ENCODE results near the gene LYRM4.

Gene LYRM4

GRCh38 chr6:5202941-5203340 lies 57.8 kb downstream of the LYRM4 start:
- TF ChIP-seq CTCF (IDR thresholded peaks at IDR 0.05; ENCODE audit: low read depth, low read length, missing control alignments): no peak

GRCh38 chr6:5202206-5202605 lies 58.5 kb downstream of the LYRM4 start:
- in situ Hi-C loops (cut with HindIII; ENCODE audit: low sequenced_read_pairs): no loop called here
- no peak for DNase-seq (ENCODE audit: low read depth)

More at GRCh38 chr6:5202941-5203340, 57.8 kb downstream of the LYRM4 start:
- H3K4me3 ChIP-seq (ENCODE audit: low read depth, low read length): no peak overlapping the region
- in situ Hi-C loops (cut with HindIII; ENCODE audit: low sequenced_read_pairs): no loop called here
- no peak for DNase-seq (ENCODE audit: low read depth)

GRCh38 chr6:5201271-5201670 lies 59.5 kb downstream of the LYRM4 start:
- in situ Hi-C loops (cut with HindIII; ENCODE audit: low sequenced_read_pairs): no loop called here
- TF ChIP-seq CTCF (IDR thresholded peaks at IDR 0.05; ENCODE audit: low read depth, low read length, missing control alignments): no peak
- no peak for DNase-seq (ENCODE audit: low read depth)
- H3K4me3 ChIP-seq (ENCODE audit: low read depth, low read length): no peak overlapping the region

More at GRCh38 chr6:5202206-5202605, 58.5 kb downstream of the LYRM4 start:
- TF ChIP-seq CTCF (IDR thresholded peaks at IDR 0.05; ENCODE audit: low read depth, low read length, missing control alignments): no peak
- no peak overlapping the region for H3K4me3 ChIP-seq (ENCODE audit: low read depth, low read length)

- no peak overlapping the region for H3K4me3 ChIP-seq (ENCODE audit: low read depth, low read length)
- no peak for TF ChIP-seq CTCF (IDR thresholded peaks at IDR 0.05; ENCODE audit: low read depth, low read length, missing control alignments)
- DNase-seq (ENCODE audit: low read depth): no peak
- in situ Hi-C loops (cut with HindIII; ENCODE audit: low sequenced_read_pairs): no loop called here
Observed at GRCh38 chr6:5199702-5200101, 61.0 kb downstream of the LYRM4 start.

- in situ Hi-C loops (cut with HindIII; ENCODE audit: low sequenced_read_pairs): no loop called here
- no peak for DNase-seq (ENCODE audit: low read depth)
- no peak for TF ChIP-seq CTCF (IDR thresholded peaks at IDR 0.05; ENCODE audit: low read depth, low read length, missing control alignments)
- no peak overlapping the region for H3K4me3 ChIP-seq (ENCODE audit: low read depth, low read length)
Observed at GRCh38 chr6:5199283-5199682, 61.5 kb downstream of the LYRM4 start.

- H3K4me3 ChIP-seq (ENCODE audit: low read depth, low read length): no peak overlapping the region
- TF ChIP-seq CTCF (IDR thresholded peaks at IDR 0.05; ENCODE audit: low read depth, low read length, missing control alignments): no peak
- no peak for DNase-seq (ENCODE audit: low read depth)
- in situ Hi-C loops (cut with HindIII; ENCODE audit: low sequenced_read_pairs): no loop called here
Observed at GRCh38 chr6:5197084-5197483, 63.7 kb downstream of the LYRM4 start.
